B cell (primary cell): ENCODE data around the gene THSD7B.

ENCODE experiments used
- CTCF ChIP-seq: fragments of 200-600 bp; IDR thresholded peaks from one replicate; pipeline ENCODE4 v1.8.0; 2022; ENCODE audit warnings: antibody characterized with exemption, mild to moderate bottlenecking
- EZH2 ChIP-seq: IDR thresholded peaks from 2 replicates; pipeline ENCODE4 v1.6.1; 2012; ENCODE audit warnings: borderline replicate concordance, low read depth, mild to moderate bottlenecking, moderate library complexity, low read length; ENCODE audit not compliant: insufficient read depth, poor library complexity, severe bottlenecking

GRCh38 chr2:137348301-137348700 is 583.0 kb downstream of the THSD7B start:
- TF ChIP-seq CTCF (no peak), EZH2 (no peak)
